HG03280 (cell line): ENCODE measurements around the gene ATN1.

Source experiments
- ATAC-seq: cut with Tn5 transposase; IDR thresholded peaks from one replicate; pipeline ENCODE4 v1.9.1; 2021; ENCODE audit warnings: mild to moderate bottlenecking, moderate library complexity; ENCODE audit not compliant: unreplicated experiment

Gene ATN1

DNA sequence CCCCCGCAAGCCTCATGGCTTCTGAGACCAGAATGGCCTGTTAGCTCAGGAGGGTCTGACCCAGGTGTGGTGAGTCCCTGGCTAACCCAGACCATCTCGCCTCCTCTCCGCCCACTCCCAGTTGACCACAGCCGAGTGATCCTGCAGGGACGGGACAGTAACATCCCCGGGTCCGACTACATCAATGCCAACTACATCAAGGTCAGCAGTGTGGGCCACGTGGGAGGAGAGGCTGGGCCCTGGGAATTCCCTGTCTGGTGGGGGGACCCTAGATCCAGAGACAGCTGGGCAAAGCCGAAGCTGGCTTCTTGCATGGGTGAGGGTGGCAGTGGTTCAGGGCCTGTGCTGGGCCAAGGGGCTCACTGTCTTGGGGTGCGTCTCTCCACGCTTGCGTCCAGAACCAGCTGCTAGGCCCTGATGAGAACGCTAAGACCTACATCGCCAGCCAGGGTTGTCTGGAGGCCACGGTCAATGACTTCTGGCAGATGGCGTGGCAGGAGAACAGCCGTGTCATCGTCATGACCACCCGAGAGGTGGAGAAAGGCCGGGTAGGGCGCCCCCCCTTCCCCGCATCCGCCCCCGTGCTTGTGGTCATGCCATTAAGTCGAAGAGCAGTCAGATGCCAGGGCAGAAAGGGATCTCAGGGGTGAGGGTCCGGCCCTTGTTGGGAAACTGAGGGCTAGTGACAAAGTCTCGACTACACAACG is 28.4 kb downstream of the ATN1 start:
- ATAC-seq = no peak

DNA sequence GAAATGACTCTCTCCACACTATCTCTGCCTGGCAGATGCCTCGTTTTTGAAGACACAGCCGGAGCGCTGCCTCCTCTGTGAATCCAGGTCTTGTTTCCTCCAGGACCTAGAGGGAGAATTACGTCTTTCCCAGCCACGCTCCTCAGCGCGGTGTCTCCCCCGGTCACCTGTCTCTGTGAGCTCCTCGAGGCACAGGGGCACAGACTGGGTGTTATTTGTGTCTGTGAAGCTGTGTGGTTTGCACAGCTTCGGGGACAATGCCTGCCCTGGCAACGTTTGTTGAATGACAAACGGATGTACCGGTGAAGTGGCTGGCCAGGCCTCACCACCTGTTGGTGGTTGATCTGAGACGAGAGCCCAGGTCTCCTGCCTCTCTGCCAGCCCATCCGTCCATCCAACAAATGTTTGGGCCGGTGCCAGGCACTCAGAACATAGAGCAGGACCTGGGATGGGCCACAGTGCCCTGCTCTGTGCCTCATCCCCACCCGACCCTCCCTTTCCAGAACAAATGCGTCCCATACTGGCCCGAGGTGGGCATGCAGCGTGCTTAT is 29.5 kb downstream of the ATN1 start:
- ATAC-seq = no peak

DNA sequence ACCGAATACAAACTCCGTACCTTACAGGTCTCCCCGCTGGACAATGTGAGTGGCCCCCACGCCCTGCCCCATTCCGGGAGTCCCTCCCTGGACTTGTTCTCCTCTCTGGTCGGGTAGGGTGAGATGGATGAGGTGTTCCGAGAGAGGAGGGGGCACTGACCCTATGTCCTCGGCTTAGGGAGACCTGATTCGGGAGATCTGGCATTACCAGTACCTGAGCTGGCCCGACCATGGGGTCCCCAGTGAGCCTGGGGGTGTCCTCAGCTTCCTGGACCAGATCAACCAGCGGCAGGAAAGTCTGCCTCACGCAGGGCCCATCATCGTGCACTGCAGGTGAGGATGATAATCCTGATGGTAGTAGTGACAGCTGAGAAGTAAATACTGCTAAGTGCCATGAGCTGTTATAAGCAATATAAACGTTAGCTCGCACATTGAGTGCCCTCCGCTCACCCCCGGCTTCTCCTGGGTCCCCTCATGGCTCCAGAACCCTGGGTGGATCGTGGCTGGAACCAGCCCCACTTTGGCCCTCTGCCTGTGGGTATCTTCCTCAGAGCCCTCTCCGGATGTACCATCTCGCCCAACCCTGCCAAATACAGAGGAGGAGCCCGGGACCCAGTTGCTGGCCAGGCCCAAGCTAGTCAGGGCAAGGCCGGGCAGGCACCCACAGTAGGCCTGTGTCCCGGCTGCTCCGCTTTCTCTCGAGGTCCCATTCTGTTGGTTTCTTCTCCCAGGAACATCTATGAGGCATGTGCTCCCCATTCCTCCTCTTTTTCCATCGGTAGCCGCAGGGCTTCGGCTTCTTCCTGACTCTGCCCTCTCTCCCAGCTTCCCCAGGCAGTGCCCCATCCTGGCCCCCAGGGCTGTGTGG is 30.2 kb downstream of the ATN1 start:
- no peak for ATAC-seq

- no peak for ATAC-seq
These were observed 30.9 kb downstream of the ATN1 start for GRCh38 chr12:6958609-6959057.

DNA sequence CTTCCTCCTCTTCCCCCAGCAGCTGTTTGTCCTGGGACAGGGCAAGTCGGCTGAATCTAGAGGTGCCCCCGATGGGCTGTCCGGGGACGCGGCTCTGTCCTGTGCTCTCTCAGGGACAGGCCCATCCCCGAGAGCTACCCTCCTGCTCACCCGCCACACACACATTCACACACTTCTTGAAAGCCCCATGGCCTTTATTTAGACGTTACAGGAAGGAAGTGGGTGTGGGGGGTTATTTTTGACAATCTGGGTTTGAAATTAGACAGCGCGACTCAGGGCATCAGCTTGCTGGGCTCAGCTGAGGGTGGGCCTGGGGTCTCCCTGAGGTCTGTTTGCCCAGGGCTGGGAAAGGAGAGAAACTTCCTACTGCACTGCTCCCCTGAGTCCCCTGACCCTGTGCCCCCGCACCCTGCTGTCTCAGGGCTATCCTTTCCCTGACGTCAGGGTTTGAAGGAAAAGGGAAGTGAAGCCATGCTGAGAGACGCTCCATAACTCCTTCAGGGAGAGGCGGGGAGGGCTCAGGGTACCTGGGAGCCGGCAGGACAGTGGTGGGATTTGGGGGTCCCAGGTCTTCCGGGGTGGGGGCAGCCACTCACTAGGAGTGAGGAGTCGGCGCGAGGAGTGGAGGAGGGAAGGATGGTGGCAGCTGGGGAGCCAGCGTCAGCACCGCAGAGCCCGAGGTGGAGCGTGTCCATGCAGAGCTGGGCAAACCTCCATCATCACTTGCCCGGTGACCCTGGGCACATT is 31.5 kb downstream of the ATN1 start:
- ATAC-seq = peak; percentile 46

GRCh38 chr12:6959805-6960592 is 32.2 kb downstream of the ATN1 start:
- ATAC-seq = no peak

DNA sequence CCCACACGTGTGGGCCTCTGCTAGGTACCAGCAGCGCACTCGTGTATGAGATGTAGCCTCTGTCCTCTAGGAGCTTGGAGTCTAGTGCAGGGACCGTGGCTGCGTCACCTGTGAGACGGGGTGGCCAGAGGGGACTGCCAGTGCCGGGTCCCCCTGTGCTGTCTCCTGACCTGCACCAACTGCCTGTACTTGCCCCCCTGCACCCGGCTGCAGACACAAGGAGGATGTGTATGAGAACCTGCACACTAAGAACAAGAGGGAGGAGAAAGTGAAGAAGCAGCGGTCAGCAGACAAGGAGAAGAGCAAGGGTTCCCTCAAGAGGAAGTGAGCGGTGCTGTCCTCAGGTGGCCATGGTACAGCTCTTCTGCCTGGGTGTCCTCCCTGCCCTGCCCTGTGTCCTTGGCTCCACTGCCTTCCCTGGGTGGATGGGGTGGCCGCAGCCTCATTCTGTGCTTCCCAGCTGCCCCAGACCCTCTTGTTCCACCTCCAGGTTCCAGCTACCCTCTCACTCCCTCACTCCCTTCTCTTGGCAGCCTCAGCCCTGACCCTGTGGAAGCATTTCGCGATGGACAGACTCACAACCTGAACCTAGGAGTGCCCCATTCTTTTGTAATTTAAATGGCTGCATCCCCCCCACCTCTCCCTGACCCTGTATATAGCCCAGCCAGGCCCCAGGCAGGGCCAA is 33.0 kb downstream of the ATN1 start:
- ATAC-seq = peak; percentile 26

DNA sequence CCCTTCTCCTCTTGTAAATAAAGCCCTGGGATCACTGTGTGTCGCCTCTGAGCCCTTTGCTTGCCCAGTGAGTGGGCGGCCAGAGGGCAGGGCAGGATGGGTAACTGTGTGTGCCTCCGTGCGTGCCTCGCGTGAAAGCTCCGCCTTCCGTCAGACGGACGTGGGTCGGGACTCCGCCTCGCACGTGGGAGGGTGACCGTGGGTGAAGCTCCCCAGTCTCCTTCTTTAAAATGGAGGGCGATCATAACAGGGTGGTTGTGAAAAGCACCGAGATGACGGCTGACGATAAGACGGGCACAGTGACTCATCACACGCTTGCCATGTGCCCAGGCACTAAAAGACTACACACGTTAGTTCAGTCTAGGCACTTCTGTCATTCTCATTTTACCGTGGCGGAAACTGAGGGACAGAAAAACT is 33.5 kb downstream of the ATN1 start:
- no peak for ATAC-seq

GRCh38 chr12:6961695-6962284 is 34.0 kb downstream of the ATN1 start:
- no peak for ATAC-seq

- no peak for ATAC-seq
These were observed 34.7 kb downstream of the ATN1 start for GRCh38 chr12:6962285-6963015.

DNA sequence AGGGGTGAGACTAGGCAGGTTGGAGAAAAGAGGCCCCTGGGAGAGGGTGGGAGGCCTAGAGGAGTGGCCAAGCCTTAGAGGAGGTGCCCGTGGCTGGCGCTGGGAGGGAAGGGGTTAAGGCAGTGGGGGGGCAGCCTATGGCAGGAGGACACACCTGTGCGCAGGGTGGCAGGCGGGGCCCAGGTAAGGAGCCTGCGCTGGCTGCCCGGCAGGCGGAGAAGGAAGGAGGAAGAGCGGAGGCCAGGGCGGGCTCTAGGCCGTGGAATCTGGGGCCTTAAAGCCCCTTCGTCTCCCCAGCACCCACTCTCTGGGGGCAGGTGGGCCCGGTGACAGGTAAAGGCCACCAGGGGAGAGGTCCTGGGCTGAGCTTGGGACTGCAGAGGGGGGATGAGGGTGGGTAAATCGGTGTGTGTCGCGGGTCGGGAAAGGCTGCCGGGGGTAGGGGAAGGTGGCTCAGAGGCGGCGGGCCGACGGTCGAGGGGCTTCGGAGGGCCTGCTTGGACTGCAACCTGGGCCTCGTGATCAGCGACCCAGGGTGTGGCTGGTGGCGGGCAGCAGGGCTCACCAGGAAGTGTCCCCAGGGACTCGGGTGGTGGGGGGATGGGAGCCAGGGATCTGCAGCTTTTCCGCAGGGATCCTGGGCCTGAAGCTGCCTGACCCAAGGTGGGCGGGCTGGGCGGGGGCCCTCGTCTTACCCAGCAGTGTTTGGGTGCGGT is 35.4 kb downstream of the ATN1 start:
- no peak for ATAC-seq

GRCh38 chr12:6963791-6964413 is 36.1 kb downstream of the ATN1 start:
- no peak for ATAC-seq

- no peak for ATAC-seq
These were observed 36.9 kb downstream of the ATN1 start for GRCh38 chr12:6964605-6965025.

GRCh38 chr12:6965026-6965661 is 37.4 kb downstream of the ATN1 start:
- ATAC-seq = peak; percentile 46

- ATAC-seq = no peak
These were observed 38.0 kb downstream of the ATN1 start for GRCh38 chr12:6965714-6966113.

DNA sequence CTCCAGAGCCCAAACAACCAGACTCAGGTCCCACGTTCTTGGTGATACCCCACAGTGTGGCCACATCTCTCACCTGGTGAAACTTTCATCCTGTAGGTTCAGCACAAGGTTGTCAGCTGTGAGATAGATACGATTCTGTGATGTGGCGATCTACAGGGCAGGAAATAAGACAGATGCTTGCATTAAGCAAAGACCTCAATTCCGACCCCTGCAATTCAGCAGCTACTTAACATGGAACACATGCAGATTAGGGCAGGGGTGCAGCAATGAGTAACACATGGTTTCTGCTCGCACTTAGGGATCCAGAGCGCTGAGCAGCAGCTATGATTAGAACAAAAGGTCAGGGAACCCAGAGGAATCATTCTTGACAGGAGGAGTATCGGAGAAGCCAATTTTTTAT is 38.6 kb downstream of the ATN1 start:
- ATAC-seq = no peak

- ATAC-seq = no peak
These were observed 39.9 kb downstream of the ATN1 start for GRCh38 chr12:6967651-6968100.
